VCaP (cell line): ENCODE data around the gene NCAPG2.

Source experiments
- H3K27ac ChIP-seq: fragments of 450-650 bp; 2 replicates; pipeline ENCODE4 v1.5.1; 2017
- TF ChIP-seq, protein P1 (sequence below): fragments of 450-650 bp; conservative IDR thresholded peaks from 2 replicates; pipeline ENCODE4 v1.5.1; 2017; ENCODE audit warnings: mild to moderate bottlenecking, moderate library complexity

Gene NCAPG2

DNA sequence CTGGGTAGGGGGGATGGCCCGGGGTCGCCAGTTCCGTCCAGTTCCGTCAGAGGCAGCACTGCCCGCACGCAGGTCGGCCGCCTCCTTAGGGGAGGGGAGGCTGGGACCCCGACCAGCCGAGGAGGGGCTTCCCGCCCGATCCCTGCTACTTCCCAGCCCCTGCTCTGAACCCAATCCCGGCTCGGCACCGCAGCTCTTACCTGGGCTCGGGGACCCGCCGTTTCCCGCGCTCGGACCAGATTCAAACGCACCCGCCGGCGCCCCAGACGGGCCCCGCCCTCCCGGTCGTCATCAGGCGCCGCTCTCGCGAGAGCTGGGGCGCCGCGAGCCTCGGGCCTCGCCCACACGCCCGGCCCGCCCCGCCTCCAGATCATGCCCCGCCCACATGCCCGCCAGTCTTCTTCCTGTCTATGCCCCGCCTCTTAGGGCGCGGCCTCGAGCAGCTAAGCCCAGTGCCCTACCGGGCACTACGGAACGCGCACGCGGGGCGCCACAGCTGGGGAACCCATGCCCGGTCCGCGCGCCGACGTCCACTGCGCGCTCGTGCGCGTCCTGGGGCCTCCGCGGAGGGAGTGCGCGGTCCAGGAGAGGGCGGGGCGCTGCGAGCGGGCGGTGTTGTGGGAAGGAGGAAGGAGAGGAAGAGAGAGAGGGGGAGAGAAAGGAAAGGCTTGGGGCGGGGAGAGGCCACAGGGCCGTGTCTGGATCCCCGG lies at the start of gene NCAPG2:
Gene NCAPG2 (minus strand): TSS at position 281 of the 710 bp plus-strand sequence. CDS start 2,905 bp downstream, outside the sequence.
- TF ChIP-seq, protein P1, sequence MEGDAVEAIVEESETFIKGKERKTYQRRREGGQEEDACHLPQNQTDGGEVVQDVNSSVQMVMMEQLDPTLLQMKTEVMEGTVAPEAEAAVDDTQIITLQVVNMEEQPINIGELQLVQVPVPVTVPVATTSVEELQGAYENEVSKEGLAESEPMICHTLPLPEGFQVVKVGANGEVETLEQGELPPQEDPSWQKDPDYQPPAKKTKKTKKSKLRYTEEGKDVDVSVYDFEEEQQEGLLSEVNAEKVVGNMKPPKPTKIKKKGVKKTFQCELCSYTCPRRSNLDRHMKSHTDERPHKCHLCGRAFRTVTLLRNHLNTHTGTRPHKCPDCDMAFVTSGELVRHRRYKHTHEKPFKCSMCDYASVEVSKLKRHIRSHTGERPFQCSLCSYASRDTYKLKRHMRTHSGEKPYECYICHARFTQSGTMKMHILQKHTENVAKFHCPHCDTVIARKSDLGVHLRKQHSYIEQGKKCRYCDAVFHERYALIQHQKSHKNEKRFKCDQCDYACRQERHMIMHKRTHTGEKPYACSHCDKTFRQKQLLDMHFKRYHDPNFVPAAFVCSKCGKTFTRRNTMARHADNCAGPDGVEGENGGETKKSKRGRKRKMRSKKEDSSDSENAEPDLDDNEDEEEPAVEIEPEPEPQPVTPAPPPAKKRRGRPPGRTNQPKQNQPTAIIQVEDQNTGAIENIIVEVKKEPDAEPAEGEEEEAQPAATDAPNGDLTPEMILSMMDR = peak; percentile 24; the same call in 1 of the 2 replicates
- peak within 1 kb of the TSS; percentile 96 for H3K27ac ChIP-seq

GRCh38 chr7:158753900-158754299 lies 49.3 kb upstream of the NCAPG2 start:
- TF ChIP-seq, protein P1 = no peak
- no peak overlapping the region for H3K27ac ChIP-seq

- TF ChIP-seq, protein P1 = no peak
- H3K27ac ChIP-seq = no peak overlapping the region
Observed at GRCh38 chr7:158751751-158752150, 47.1 kb upstream of the NCAPG2 start.

GRCh38 chr7:158751199-158751598 lies 46.6 kb upstream of the NCAPG2 start:
- H3K27ac ChIP-seq = no peak overlapping the region
- TF ChIP-seq, protein P1 = no peak

GRCh38 chr7:158750702-158751101 lies 46.1 kb upstream of the NCAPG2 start:
- H3K27ac ChIP-seq = no peak overlapping the region

DNA sequence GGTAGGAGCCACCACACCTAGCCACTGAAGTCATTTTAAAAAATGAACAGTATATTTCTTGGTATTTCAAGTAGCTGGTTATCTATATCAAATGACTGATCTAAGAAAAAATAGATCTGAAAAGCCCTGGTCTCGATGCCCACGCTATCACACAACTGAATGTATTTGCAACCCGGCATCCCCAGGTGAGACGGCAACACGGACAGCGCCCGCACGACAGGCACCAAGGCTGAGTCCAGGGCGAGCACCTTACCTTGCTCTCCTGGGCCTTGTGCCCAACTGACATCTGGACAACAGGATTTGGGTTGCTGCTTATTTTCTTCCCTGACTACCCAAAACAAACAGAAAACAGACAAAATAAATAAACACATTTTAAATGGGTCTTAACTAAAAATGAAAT lies 44.8 kb upstream of the NCAPG2 start:
- no peak overlapping the region for H3K27ac ChIP-seq
- TF ChIP-seq, protein P1 = no peak

More at GRCh38 chr7:158750702-158751101, 46.1 kb upstream of the NCAPG2 start:
- TF ChIP-seq, protein P1 = no peak

- no peak overlapping the region for H3K27ac ChIP-seq
- TF ChIP-seq, protein P1 = no peak
Observed at GRCh38 chr7:158748335-158748734, 43.7 kb upstream of the NCAPG2 start.
